Measurements from ENCODE around the gene UBE2J1.

- TF ChIP-seq ELK1 (IDR thresholded peaks at IDR 0.05; ENCODE audit: low read depth, low read length): no peak
- no peak for TF ChIP-seq CTCF (IDR thresholded peaks at IDR 0.05)
These were observed 69.8 kb downstream of the UBE2J1 start for GRCh38 chr6:89282749-89283148.
